NCI-H1417 treated with DMSO at 0.1 percent for 48 hours (cell line): ENCODE data around the gene PFKFB4.
"Not testable (repeated sequence)": the region's sequence is repeated elsewhere in the genome, so short reads cannot be mapped to it uniquely, and the experiment has no call there.

Source experiments
- DNase-seq: peaks from one replicate; lab custom pipeline; 2025; lab: John Stamatoyannopoulos, UW

The PFKFB4 gene

GRCh38 chr3:48530701-48531100 is 25.9 kb downstream of the PFKFB4 start:
- DNase-seq = not testable (repeated sequence)

DNA sequence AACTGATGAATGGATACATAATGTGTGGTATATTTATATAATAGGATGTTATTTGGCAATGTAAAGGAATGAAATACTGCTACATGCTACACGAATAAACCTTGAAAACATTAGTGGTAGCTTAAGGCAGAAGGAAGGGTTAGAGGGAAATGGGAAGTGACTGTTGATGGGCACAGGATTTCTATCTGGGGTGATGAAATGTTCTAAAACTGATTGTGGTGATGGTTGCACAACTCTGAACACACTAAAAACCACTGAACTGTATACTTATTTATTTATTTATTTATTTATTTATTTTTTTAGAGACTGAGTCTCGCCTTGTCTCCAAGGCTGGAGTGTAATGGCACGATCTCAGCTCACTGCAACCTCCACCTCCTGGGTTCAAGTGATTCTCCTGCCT is 27.8 kb downstream of the PFKFB4 start:
- no peak for DNase-seq

DNA sequence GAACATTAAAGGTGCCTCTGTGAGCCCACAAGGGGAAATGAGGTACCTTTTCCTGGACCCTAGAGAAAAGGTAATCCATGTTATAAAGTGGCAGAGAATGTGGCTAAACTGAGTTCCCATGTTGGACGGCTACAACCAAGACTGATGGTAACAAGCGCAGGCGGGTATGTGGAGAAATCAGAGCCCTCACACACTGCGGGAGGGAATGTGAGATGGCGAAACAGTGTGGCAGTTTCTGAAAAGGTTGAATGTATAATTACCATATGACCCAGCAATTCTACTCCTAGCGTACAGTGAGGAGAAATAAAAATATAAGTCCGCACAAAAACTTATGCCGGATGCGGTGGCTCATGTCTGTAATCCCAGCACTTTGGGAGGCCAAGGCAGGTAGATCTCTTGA is 28.6 kb downstream of the PFKFB4 start:
- DNase-seq = no peak

- no peak for DNase-seq
Observed at GRCh38 chr3:48524970-48525369, 31.6 kb downstream of the PFKFB4 start.

GRCh38 chr3:48521635-48522034 is 35.0 kb downstream of the PFKFB4 start:
- no peak for DNase-seq

GRCh38 chr3:48519277-48519643 is 37.3 kb downstream of the PFKFB4 start:
- DNase-seq = no peak

DNA sequence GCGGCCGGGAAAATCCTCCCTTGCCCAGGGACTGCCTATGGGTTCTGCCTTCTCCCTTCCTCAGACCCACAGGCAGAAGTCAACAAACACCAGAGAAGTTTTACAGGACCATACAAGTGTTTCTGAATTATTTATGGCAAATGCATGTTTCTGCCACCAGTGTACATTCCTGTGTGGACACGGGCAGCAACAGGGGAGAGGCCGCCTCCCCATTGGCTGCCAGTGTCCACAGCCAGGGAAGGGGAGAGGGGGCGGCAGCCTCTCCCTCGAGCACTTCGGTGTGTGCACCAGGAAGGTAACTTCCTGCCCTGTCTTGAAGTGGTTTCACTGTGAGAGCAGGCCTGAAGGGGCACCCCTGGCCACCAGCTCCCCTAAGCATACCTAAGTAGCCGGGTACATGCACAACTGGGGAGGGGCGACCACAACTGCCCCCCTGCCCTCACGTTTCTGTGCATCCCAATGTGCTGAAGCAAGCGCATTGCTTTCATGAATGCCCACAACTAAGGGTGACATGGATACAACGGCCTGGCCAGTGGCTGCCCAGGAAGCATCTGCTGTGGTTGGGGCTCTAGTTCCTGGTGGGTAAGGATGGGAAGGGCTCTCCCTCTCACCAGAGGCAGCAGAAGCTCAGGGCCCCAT is 37.8 kb downstream of the PFKFB4 start:
- DNase-seq = no peak

DNA sequence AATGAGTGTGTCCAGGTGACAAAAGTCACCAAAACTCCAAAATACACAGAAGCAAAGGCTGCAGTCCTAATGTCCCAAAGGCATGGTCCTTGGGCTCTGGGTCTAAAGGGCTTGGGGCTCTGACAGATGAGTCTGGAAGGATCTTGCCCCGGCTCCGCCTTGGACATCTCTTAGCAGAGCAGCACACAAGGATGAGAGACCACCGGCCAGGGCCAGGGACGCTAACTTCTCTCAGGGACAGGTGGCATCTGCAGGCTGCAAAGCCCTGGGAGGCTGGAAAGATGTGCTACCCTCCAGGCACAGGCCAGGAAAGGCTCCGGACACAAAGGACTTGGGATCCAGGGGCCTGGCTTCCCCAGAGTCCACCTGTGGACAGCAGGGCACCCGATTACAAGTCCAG is 38.5 kb downstream of the PFKFB4 start:
- DNase-seq = no peak

DNA sequence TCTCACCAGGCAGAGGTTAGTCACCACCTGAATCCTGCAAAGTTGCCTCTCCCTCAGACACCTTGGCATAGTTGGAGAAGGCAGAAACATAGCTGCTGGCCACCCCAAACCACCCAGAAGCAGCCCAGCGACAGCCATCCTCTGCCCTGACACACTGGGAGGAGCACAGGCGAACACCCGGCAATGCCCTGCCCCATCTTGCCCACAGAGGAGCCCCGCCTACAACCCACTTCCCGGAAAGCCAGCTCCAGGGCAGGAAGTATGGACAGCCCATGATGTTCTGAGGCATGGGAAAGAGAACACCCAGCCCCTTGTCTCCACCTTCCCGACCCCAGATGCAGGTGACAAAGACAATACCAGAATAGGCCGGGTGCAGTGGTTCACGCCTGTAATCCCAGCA is 40.0 kb downstream of the PFKFB4 start:
- no peak for DNase-seq

DNA sequence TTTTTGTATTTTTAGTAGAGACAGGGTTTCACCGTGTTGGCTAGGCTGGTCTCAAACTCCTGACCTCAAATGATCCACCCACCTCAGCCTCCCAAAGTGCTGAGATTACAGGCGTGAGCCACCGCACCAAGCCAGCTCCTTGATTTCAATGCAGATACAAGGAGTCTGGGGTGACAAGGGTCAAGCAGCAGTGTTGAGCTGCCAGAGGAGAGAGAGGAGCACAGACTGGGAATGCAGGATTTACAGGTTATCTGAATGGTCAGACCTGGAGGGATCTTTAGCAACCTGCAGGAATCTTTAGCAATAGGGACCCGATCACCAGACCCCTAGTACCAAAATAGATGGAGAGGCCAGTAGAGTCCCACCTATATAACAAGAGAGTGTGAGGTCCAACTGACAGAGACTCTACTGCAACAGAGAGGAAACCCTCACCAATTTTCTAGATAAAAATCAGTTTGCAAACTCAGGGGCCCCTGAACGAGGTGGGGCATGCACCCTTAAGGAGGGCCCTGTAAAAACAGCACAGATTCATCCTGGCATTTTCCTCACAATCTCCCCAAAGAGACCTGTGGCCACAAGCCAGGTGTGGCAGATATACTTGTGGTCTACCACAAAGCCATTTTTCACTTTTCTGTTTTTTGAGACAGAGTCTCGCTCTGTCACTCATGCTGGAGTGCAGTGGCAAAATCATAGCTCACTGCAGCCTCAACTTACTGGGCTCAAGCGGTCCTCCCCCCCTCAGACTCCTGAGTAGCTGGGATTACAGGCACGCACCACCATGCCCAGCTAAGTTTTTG is 42.0 kb downstream of the PFKFB4 start:
- no peak for DNase-seq

GRCh38 chr3:48511551-48511950 is 45.1 kb downstream of the PFKFB4 start:
- DNase-seq = no peak

DNA sequence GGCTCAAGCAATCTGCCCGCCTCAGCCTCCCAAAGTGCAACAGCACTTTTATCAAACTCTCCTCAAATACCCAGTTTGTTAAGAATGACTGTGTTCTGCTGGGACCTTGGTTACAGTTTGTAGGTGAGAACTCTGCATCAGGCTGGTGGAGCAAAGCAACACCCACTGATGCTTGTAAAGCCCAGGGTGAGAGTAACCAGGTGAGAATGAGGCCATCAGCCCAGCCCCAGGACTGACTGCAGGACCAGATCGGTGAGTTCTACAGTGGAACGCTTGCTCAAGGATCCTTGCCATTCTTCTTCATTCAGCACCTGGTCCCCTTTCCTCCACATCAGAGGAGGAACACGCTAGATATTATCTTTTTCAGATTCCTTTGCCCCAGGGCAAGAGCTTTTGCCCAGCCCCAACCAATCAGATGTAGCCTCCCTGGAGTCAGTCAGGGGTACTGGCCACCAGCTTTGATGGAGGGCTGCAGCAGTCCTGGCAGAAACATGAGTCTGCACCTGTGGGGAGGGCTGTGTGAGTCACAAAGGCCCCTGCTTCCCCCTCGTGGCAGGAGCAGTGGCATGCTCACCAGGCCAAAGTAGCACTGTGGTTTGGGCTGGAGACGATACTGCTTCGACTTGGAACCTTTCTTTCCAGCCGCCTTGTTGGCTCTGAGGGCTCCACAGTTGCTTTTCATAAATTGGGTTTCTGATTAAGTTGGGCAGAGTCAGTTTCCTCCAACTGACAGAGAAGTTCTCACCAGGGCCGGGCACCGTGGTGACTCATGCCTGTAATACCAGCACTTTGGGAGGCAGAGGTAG is 49.1 kb downstream of the PFKFB4 start:
- no peak for DNase-seq

GRCh38 chr3:48505968-48506504 is 50.6 kb downstream of the PFKFB4 start:
- no peak for DNase-seq

DNA sequence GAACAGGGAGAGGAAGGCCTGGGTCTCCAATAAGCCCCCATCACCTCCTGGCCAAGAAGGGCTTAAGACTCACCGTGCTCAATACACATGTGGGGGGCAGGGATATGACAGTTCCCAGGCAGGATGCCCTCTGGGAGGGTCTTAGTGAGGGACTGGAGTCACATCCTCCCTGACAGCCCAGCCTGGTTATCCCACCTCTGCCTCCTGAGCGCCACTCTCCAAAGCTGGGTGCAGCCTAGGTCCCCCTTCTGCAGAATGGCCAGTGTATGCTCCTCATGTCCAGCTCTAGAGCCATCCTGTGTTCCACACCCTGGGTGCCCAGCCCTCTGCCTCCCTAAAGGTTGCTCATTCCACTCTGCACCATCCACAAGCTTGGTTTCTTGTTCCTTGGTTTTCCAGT is 51.5 kb downstream of the PFKFB4 start:
- no peak for DNase-seq

DNA sequence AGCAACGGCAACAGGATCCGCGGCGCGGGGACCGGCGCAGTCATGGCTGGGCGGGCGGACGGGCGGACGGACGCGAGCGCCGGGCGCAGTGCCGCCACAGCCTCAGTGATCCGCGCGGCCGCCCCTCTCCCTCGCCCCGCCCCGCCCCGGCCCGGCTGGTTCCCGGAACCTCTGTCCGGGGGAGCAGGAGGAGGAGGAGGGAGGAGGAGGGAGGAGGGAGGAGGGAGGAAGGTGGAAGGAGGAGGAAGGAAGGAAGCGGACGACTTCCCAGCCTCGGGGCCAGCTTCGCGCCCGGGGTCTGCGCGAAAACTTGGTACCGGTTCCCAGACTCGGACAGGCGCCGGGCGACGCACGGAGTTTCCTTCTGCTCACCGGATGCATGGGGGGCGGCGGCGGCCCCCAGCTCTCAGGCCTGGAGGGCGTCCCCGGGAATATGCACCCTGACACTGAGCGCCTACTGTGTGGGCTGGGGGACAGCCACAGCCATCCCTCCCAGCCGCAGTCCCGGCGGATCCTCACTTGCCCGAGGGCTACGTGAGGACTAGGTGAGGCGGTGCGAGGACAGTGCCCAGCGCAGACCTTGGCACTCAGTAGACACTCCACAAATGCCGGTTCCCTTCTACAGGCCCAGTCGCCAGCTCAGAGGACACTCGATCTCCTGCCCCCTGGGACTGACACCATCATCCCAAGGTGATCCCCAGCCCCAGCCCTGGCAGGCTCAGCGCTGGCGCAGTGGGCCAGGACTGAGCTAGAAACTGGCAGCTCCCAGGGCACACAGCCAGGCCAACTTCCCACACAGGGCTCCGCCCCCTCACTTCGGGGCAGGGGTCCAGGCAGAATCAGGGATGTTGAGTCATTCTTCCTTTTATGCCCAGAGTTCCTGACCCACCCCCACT is 52.3 kb downstream of the PFKFB4 start, which contains the start of gene SHISA5:
TSS of gene SHISA5 (minus strand) at position 124 of the 896 bp plus-strand sequence. CDS start at position 44, 80 bp downstream.
- DNase-seq = no peak

- no peak for DNase-seq
Observed at GRCh38 chr3:48503401-48504050, 53.1 kb downstream of the PFKFB4 start.

GRCh38 chr3:48502728-48503168 is 53.9 kb downstream of the PFKFB4 start:
- no peak for DNase-seq

GRCh38 chr3:48502121-48502520 is 54.5 kb downstream of the PFKFB4 start:
- DNase-seq = no peak

- no peak for DNase-seq
Observed at GRCh38 chr3:48501196-48501595, 55.4 kb downstream of the PFKFB4 start.

- DNase-seq = no peak
Observed at GRCh38 chr3:48500656-48501055, 55.9 kb downstream of the PFKFB4 start.

- no peak for DNase-seq
Observed at GRCh38 chr3:48493203-48493501, 63.5 kb downstream of the PFKFB4 start.
